Cortex of kidney (tissue), 1 donor: ENCODE results near the gene ADARB2.

ENCODE experiments used
- DNase-seq: peaks from one replicate; lab custom pipeline; 2025; lab: John Stamatoyannopoulos, UW

The ADARB2 gene

DNA sequence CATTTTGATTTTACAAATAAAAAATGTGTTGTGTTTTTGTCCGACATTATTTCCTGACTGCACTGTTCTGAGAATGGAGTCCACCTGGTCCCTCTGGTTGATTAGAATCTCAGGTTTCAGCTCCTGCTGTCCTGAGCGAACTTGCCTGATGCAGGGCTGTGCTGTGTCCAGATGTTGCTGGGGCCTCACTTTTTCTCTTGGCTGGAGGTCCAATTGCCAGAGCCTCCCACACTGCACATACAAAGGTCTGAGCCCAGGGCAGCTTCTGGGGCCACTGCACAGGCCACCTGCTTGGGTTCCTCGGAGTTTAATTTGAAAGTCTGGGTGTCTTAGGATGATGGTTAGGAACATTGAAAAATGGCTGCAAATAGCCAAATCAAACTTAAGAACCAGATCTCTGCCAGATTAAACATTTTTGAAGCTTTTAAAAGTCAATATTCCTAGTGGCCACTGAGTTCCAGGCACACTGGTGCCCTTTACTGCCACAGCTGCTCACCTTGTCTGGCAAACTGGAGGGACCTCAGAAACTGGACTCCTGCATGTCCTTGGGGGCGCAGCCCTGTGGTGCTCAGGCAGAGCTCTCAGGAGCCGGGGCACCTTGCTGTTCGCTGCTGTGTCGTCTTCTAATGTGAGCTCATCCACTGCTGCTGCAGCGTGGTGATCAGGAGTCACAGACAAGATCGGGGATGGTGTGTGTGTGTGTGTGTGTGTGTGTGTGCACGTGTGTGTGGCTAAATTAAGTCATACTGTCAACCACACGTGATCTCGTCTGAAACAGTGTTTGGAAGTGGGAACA is 606.1 kb downstream of the ADARB2 start:
- no peak for DNase-seq

DNA sequence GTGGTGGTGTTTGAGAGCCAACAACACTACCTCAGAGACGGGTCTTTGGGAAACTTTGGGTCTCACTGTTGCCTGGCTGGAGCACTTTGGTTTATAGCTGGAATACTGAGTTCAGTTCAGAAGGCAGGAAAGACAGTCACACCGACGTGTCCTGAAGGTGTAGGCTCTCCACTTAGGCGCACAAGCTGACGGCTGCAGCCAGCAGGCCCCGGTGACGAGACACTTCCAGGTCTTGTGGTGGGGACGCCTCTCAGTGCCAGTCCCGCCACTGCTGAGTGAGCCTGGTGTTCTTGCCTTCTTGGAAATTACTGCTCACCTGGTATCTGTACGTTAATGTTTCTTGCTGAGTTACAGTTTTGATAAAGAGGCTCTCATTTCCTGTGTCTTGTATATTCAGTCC is 607.1 kb downstream of the ADARB2 start:
- DNase-seq: no peak

DNA sequence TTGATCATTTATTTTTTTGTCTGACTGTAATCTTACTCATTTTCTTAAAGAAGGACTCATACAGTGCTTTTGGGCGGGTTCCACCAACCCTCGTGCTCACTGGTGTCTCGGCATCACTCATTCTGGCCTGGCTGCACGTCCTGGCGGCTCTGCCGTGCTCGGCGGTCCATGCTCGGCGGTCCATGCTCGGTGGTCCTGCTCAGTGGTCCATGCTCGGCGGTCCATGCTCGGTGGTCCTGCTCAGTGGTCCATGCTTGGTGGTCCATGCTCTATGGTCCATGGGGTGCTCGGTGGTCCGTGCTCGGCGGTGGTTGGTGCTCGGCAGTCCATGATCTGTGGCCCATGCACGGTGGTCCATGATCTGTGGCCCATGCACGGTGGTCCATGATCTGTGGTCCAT is 608.7 kb downstream of the ADARB2 start:
- no peak for DNase-seq

DNA sequence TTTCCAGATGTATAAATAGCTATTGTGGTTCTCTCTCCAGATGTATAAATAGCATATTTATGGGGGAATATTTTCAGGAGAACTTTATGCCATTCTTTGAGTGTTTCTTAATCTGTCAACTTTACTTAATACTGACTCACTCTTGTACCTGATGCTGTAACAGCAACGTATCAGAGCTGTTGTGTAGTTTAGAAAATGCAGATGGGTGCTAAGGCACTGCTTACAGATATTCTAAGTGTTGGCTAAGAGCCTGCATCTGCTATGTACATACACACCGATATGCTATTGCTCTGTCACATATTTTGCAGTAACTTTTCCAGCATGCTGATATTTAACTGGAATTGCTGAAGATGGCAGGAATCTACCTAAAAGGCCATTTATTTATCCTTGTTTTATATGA is 609.2 kb downstream of the ADARB2 start:
- no peak for DNase-seq

DNA sequence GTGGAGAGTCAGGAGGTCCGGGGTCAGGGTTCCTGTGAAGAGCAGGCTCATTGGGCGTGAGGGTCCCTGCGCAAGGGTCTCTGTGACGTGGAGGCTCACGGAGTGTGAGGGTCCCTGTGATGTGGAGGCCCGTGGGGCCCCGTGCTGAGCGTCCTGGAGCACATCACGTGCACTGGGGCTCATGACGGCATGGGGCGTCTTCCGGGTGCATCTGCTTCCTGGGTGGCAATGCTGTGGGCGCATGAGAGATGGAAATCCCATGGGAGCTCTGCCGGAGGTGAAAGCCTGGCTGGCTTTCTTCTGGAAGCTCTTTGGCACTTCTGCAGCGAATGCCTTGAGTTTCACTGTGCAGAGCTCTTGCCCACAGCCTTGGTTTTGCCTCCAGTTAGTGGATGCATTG is 609.7 kb downstream of the ADARB2 start:
- DNase-seq: no peak
